OCI-LY3 (cell line): ENCODE data around the gene PSME1.

Experiments used
- H2AFZ ChIP-seq: fragments of 200-600, 300-600 bp; shearing (Covaris generic); 2 replicates; pipeline ENCODE4 v1.6.0; 2014; ENCODE audit warnings: antibody characterized with exemption, low read depth, low read length
- H3K27ac ChIP-seq: fragments of 200-600, 300-600 bp; sonication (generic); 2 replicates; pipeline ENCODE4 v1.5.1; 2014; ENCODE audit warnings: mild to moderate bottlenecking, low read length, moderate library complexity, mixed read lengths
- H3K27me3 ChIP-seq: fragments of 200-600, 300-600 bp; sonication (generic); 2 replicates; pipeline ENCODE4 v1.6.1; 2014; ENCODE audit warnings: low read depth, low read length, mixed read lengths
- H3K36me3 ChIP-seq: fragments of 200-600, 300-600 bp; sonication (generic); replicated peaks from 2 replicates; pipeline ENCODE3; 2014; ENCODE audit warnings: low read depth, low read length, mixed read lengths
- H3K4me1 ChIP-seq: fragments of 300-600, 200-600 bp; sonication (generic); 2 replicates; pipeline ENCODE4 v1.6.1; 2014; ENCODE audit warnings: low read length, mixed read lengths
- H3K4me2 ChIP-seq: fragments of 200-600, 300-600 bp; sonication (generic); 2 replicates; pipeline ENCODE4 v1.6.1; 2014; ENCODE audit warnings: low read length, mixed read lengths
- H3K4me3 ChIP-seq: fragments of 300-600, 200-600 bp; sonication (generic); 2 replicates; pipeline ENCODE4 v1.5.1; 2014; ENCODE audit warnings: antibody characterized with exemption, mild to moderate bottlenecking, low read length, moderate library complexity
- H3K79me2 ChIP-seq: fragments of 300-600, 200-600 bp; shearing (Covaris generic); 2 replicates; pipeline ENCODE4 v1.6.1; 2014; ENCODE audit warnings: mild to moderate bottlenecking, low read length, mixed read lengths
- H3K9ac ChIP-seq: fragments of 300-600, 200-600 bp; shearing (Covaris generic); 2 replicates; pipeline ENCODE4 v1.6.0; 2014; ENCODE audit warnings: mild to moderate bottlenecking, low read length, moderate library complexity
- H3K9me3 ChIP-seq: fragments of 200-600, 300-600 bp; shearing (Covaris generic); 2 replicates; pipeline ENCODE4 v1.6.1; 2014; ENCODE audit warnings: low read length, mixed read lengths; ENCODE audit not compliant: insufficient read depth
- H4K20me1 ChIP-seq: fragments of 200-600, 300-600 bp; sonication (generic); 2 replicates; pipeline ENCODE4 v1.6.1; 2016; ENCODE audit warnings: low read length, mixed read lengths; ENCODE audit not compliant: insufficient read depth
- EZH2phosphoT487 ChIP-seq: fragments of 200-600 bp; shearing (Covaris generic); IDR thresholded peaks from 2 replicates; pipeline ENCODE4 v1.6.1; 2018; ENCODE audit warnings: antibody characterized with exemption, mixed run types, low read depth
- TF ChIP-seq, protein P1 (sequence below): fragments of 200-600, 300-600 bp; sonication (generic); IDR thresholded peaks from 2 replicates; pipeline ENCODE4 v1.5.1; 2014; ENCODE audit warnings: antibody characterized with exemption, low read length, low read depth

The PSME1 gene

DNA sequence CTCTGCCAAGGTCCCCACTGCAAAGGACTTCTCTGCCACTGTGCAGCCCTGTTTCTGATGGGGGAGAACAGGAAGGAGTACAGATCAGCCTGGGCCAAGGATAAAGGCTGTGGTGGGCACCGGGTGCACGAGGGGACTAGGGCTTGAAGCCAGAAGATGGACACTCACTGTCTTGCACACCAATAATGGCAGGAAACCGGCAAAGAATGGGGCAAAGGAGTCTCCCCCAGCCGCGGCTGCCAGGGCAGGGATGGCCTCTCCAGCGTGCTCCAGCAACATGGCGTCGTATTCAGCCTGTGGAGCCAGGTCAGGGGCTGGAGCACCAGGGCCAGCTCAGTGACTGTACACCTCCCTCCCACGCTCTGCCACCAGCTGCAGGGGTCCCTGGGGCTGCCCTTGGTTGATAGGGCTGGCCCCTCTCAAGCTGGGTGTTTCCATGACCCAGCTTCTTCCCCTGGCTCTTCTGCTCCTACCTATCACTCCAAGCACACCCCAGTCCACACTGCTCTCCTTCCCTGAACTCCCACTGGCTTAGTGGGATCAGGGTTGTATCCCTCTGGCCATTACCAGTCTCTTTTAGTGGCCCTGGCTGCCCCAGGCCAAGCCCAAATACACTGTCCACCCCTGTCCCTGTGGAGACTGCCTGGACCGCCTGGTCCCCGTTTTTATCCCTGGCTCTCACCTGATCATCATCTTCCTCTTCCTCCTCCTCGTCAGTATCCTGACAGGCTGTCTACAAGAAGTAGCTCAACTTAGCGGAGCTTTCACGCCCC lies 46.3 kb downstream of the PSME1 start:
- Histone ChIP-seq H2AFZ (no peak overlapping the region), H3K4me3 (no peak overlapping the region), H3K27me3 (no peaks in the 10 kb centered on the region), H3K9me3 (no peaks in the 10 kb centered on the region), H4K20me1 (no peaks in the 10 kb centered on the region), H3K4me2 (no peak overlapping the region), H3K27ac (no peak overlapping the region), H3K4me1 (peaks cover under 1% of the 10 kb centered on the region), H3K79me2 (peaks cover 13% of the 10 kb centered on the region), H3K36me3 (peaks cover 70% of the 10 kb centered on the region), H3K9ac (no peak overlapping the region)
- TF ChIP-seq EZH2phosphoT487 = no peak
- TF ChIP-seq, protein P1, sequence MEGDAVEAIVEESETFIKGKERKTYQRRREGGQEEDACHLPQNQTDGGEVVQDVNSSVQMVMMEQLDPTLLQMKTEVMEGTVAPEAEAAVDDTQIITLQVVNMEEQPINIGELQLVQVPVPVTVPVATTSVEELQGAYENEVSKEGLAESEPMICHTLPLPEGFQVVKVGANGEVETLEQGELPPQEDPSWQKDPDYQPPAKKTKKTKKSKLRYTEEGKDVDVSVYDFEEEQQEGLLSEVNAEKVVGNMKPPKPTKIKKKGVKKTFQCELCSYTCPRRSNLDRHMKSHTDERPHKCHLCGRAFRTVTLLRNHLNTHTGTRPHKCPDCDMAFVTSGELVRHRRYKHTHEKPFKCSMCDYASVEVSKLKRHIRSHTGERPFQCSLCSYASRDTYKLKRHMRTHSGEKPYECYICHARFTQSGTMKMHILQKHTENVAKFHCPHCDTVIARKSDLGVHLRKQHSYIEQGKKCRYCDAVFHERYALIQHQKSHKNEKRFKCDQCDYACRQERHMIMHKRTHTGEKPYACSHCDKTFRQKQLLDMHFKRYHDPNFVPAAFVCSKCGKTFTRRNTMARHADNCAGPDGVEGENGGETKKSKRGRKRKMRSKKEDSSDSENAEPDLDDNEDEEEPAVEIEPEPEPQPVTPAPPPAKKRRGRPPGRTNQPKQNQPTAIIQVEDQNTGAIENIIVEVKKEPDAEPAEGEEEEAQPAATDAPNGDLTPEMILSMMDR = no peak

DNA sequence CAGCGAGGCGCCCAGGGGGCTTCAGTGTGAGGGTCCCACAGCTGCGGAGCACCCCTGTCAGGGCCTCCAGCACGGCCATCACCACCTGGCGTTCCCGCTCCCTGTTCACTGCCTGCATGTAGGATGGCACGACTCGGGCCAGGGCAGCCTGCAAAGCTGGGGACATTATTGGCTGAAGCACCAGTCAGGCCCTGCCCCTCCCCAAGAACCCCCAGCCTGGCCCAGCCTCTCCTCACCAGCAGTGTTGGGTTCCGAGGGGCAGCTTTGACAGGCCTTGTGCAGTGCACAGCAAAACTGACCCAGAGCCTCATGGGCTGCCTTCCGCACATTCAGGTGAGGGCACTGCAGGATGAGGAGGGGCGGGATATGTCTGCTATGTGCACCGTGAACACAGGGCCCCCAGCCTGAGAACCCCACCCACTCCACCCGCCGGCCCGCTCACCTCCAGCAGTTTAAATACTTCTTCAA lies 47.1 kb downstream of the PSME1 start:
- Histone ChIP-seq H3K27ac (no peak overlapping the region), H3K9me3 (no peaks in the 10 kb centered on the region), H2AFZ (no peak overlapping the region), H3K79me2 (peaks cover 20% of the 10 kb centered on the region), H3K4me3 (no peak overlapping the region), H3K4me2 (no peak overlapping the region), H3K9ac (no peak overlapping the region), H3K36me3 (peaks cover 68% of the 10 kb centered on the region), H3K4me1 (peaks cover 8% of the 10 kb centered on the region), H3K27me3 (no peaks in the 10 kb centered on the region), H4K20me1 (no peaks in the 10 kb centered on the region)
- TF ChIP-seq, protein P1 = no peak
- TF ChIP-seq EZH2phosphoT487 = no peak

DNA sequence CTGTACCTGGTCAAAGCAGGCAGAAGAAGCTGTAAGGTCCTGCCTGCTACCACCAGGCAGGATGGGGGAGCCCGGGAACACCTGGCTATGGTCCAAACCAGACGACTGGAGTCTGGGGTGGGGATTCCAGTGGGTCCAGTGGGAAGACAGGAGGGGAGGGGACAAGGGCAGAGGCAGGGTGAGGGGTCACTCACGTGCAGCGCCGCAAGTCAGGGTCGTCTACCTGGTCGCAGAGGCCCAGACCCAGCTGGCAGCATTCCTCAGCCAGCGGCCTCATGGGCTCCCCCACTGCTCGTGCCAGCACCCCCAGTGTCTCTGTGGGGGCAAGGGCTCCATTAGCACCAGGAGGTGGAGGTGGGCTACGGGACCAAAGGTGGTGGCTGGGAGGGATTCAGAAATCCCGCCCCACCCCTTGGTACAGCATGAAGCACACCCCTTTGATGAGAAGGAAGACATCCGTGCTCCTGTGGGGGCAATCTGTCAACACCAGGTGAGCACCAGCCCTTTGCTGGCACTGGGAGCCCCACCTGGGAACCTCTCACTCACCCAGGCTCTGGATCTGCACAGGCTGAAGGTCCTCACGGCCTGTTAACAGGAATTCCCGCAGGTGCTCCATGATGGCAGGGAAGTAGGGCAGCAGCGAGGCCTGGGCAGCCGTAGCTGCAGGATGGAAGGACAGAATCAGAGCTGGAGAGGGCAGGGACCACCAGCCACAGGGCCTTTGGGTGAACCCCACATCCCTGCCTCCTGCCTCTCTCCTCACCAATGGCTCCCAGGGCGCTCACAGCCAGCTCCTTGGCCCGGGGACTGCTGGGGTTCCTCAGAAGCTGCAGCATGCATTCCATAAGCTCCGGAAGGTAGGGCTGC lies 48.3 kb downstream of the PSME1 start:
- Histone ChIP-seq H3K27me3 (no peaks in the 10 kb centered on the region), H3K79me2 (peaks cover 26% of the 10 kb centered on the region), H3K27ac (no peak overlapping the region), H3K36me3 (peaks cover 60% of the 10 kb centered on the region), H4K20me1 (no peaks in the 10 kb centered on the region), H3K4me2 (no peak overlapping the region), H3K4me3 (no peak overlapping the region), H2AFZ (no peak overlapping the region), H3K9ac (no peak overlapping the region), H3K9me3 (no peaks in the 10 kb centered on the region), H3K4me1 (peaks cover 13% of the 10 kb centered on the region)
- TF ChIP-seq EZH2phosphoT487 = no peak
- TF ChIP-seq, protein P1 = no peak

DNA sequence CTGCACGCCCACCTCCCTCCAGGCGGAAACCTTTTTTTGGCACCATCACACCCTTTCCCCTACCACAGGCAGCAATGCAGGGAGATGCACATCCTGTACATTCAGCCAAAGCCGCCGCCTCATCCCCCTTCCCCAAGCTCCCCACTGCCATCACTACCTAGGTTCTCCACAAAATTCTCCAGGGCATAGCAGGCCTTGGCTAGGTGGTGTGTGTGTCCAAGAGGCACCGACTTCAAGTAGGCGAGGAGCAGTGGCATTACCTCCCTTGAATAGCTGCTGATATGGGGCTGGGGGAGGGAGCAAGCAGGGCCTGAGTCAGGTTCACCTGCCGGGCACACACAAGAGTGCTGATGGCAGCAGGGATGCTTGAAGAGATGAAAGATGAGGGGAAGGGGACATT lies 49.0 kb downstream of the PSME1 start:
- H4K20me1 ChIP-seq = no peaks in the 10 kb centered on the region

More for the DNA sequence above, 49.0 kb downstream of the PSME1 start:
- Histone ChIP-seq H3K9me3 (no peaks in the 10 kb centered on the region), H3K27me3 (no peaks in the 10 kb centered on the region), H3K4me1 (peaks cover 15% of the 10 kb centered on the region), H3K4me3 (no peak overlapping the region), H3K79me2 (peaks cover 26% of the 10 kb centered on the region), H3K9ac (no peak overlapping the region), H2AFZ (no peak overlapping the region), H3K27ac (no peak overlapping the region), H3K4me2 (no peak overlapping the region), H3K36me3 (peaks cover 58% of the 10 kb centered on the region)
- TF ChIP-seq EZH2phosphoT487 = no peak
- TF ChIP-seq, protein P1 = no peak
